ENCODE results near the gene PFDN5.
A peak's percentile ranks its signal among the peaks of the same experiment; 100 is the strongest.

The PFDN5 gene

DNA sequence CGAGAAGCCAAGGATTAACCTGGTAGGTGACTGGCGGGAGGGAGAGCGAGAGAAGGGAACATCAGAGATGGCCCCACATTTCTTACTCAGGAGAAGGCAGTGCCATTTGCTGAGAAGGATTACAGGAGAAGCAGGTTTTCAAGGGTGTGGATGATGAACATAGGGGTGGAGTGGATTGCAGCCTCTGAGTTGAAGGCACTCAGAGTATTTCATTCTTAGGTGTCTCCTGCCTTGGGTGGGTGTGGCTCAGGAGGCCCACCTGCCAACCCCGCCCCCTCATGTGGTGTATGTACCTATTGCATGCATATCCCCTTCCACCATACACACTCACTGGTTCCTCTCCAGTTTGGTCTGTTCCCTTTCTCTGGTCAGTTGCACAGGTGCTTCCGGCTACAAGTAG lies 20.9 kb upstream of the PFDN5 start:
- TF ChIP-seq, protein P1, sequence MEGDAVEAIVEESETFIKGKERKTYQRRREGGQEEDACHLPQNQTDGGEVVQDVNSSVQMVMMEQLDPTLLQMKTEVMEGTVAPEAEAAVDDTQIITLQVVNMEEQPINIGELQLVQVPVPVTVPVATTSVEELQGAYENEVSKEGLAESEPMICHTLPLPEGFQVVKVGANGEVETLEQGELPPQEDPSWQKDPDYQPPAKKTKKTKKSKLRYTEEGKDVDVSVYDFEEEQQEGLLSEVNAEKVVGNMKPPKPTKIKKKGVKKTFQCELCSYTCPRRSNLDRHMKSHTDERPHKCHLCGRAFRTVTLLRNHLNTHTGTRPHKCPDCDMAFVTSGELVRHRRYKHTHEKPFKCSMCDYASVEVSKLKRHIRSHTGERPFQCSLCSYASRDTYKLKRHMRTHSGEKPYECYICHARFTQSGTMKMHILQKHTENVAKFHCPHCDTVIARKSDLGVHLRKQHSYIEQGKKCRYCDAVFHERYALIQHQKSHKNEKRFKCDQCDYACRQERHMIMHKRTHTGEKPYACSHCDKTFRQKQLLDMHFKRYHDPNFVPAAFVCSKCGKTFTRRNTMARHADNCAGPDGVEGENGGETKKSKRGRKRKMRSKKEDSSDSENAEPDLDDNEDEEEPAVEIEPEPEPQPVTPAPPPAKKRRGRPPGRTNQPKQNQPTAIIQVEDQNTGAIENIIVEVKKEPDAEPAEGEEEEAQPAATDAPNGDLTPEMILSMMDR (IDR thresholded peaks at IDR 0.05) = no peak

DNA sequence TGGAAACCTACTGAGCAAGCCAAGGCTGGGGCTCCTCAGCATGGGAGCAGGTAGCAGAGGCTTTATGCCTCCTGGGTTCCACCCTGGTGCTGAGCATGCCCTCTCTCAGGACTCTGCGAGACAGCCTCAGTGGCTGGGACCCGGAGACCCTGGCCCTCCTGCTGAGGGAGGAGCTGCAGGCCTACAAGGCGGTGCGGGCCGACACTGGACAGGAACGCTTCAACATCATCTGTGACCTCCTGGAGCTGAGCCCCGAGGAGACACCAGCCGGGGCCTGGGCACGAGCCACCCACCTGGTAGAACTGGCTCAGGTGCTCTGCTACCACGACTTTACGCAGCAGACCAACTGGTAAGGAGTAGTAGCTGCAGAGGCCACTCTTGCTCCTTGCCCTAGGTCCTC lies 18.8 kb upstream of the PFDN5 start:
- TF ChIP-seq, protein P1 (IDR thresholded peaks at IDR 0.05) = no peak

DNA sequence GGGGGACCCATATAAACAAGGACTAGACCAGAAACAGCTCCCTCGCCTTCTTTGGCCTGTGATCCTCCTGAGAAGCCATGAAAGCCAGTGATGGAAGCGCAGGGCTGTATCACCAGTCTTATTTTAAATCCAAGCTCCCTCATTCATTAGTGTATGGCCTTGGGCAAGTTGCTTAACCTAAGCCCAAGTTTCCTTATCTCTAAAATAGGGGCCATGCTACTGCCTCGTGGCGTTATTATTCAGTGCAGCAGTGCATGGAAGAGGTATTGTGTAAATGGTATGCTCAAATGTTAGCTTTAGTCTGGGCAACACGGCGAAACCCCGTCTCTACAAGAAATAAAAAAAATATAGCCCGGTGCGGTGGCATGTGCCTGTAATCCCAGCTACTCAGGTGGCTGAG lies 17.4 kb upstream of the PFDN5 start:
- TF ChIP-seq, protein P1 (IDR thresholded peaks at IDR 0.05) = no peak

DNA sequence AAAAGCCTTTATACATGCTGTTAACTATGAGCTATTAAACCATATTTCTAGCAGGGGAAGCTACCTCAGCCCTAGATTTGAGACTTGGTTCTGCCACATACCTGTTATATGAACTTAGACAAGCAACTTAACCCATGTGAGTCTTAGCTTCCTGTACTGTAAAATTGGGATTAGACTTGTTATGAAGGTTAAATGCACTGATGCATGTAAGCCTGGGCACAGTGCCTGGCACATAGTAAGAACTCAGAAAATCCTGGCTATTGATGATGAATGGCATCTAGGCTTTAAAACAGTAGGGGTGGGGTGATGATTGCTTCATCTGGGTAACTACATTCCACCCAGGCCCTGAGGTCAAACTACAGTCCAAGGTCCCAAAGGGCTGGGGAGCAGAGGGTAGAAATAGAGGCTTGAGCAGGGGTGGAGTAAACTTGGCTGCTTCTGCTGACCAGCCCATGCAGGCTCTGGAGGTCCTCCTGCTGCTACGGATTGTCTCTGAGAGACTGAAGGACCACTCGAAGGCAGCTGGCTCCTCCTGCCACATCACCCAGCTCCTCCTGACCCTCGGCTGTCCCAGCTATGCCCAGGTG lies 16.0 kb upstream of the PFDN5 start:
- TF ChIP-seq, protein P1 (IDR thresholded peaks at IDR 0.05) = no peak

DNA sequence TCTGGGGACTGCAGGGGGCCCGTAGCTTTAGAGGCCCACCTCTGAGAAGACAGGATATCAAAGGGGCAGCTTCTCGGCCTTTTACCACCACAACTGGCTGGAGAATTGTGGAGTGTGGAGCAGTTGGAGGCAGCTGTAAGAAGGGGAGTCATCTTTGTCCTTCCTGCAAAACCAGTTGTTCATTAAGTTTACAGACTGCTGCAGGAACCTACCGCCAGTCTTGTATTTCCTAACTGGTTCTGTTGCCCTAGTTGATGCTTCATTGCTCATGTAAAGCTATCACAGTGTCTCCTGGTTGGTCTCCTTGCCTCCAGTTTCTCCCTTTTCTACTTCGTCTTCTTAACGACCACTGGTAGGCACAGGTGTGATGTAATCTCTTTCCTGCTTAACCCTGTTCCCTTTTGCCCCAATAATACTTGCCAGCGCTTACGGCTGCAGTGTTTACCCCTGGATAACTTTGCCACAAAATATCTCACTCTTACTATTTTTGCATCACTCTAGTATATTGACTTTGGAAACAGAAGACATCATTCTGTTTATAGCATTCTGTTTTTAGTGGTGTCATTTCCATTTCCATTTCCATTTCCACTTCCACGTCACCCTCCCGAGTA lies 15.3 kb upstream of the PFDN5 start:
- TF ChIP-seq, protein P1 (IDR thresholded peaks at IDR 0.05) = no peak

DNA sequence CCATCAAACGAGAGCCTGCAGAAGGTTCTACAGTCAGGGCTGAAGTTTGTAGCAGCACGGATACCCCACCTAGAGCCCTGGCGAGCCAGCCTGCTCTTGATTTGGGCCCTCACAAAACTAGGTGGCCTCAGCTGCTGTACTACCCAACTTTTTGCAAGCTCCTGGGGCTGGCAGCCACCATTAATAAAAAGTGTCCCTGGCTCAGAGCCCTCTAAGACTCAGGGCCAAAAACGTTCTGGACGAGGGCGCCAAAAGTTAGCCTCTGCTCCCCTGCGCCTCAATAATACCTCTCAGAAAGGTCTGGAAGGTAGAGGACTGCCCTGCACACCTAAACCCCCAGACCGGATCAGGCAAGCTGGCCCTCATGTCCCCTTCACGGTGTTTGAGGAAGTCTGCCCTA lies 8.9 kb upstream of the PFDN5 start:
- TF ChIP-seq, protein P1 (IDR thresholded peaks at IDR 0.05) = no peak

DNA sequence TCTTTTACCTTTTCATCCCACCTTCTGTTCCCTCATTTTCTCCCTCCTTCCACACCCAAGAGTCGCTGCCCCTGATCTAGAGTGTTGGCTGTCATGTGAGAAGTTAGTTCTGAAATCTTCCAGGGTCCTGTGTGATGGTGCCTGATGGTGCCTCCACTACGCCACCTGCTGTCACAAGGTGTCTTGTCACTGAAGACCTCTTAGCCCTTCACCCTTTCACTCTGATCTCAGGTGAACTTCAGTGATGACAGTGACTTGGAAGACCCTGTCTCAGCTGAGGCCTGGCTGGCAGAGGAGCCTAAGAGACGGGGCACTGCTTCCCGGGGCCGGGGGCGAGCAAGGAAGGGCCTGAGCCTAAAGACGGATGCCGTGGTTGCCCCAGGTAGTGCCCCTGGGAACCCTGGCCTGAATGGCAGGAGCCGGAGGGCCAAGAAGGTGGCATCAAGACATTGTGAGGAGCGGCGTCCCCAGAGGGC lies 7.6 kb upstream of the PFDN5 start:
- TF ChIP-seq, protein P1 (IDR thresholded peaks at IDR 0.05) = peak; percentile 76
